Stimulated activated naive CD8-positive, alpha-beta T cell treated with anti-CD3 and anti-CD28 coated beads, Interleukin-15, Interleukin-2, amounts not matched to agents 100 U/mL and 50 U/mL, for 24 hours (primary cell): Measurements from ENCODE around the gene CCDC190.
"Not testable (repeated sequence)": the region's sequence is repeated elsewhere in the genome, so short reads cannot be mapped to it uniquely, and the experiment has no call there.

Source experiments
- ATAC-seq: fragments of 150-1000 bp; cut with Tn5 transposase; one replicate; pipeline ENCODE4 v1.10.0; 2021
- DNase-seq: peaks from one replicate; pipeline ENCODE4 v3.0.0; 2021

CCDC190 gene

GRCh38 chr1:162877412-162877811, 16.4 kb upstream of the CCDC190 start:
- no peak for DNase-seq
- ATAC-seq, result no peak

- no peak for ATAC-seq
- no peak for DNase-seq
These were observed 15.8 kb upstream of the CCDC190 start for GRCh38 chr1:162876751-162877150.

GRCh38 chr1:162873671-162874666, 13.0 kb upstream of the CCDC190 start:
- DNase-seq, result no peak
- ATAC-seq, result no peak

GRCh38 chr1:162872981-162873380, 12.0 kb upstream of the CCDC190 start:
- ATAC-seq (no peak), DNase-seq (no peak)

- ATAC-seq, DNase-seq: not testable (repeated sequence)
These were observed 10.4 kb upstream of the CCDC190 start for GRCh38 chr1:162871417-162871816.

- ATAC-seq (no peak), DNase-seq (no peak)
These were observed 8.0 kb upstream of the CCDC190 start for GRCh38 chr1:162868972-162869371.

GRCh38 chr1:162861625-162862024, 650 bp upstream of the CCDC190 start:
- no peak for DNase-seq
- ATAC-seq, result no peak

GRCh38 chr1:162859191-162859590, 1.8 kb downstream of the CCDC190 start:
- DNase-seq (no peak), ATAC-seq (no peak)

GRCh38 chr1:162857850-162858249, 3.1 kb downstream of the CCDC190 start:
- DNase-seq, result no peak
- ATAC-seq, result no peak

GRCh38 chr1:162856260-162856659, 4.7 kb downstream of the CCDC190 start:
- ATAC-seq (no peak), DNase-seq (no peak)

GRCh38 chr1:162855461-162856150, 5.4 kb downstream of the CCDC190 start:
- DNase-seq, result no peak
- no peak for ATAC-seq

- peak; percentile 72 for ATAC-seq
- DNase-seq, result peak; percentile 60
These were observed 6.6 kb downstream of the CCDC190 start for GRCh38 chr1:162854245-162854882.

GRCh38 chr1:162851341-162851740, 9.6 kb downstream of the CCDC190 start:
- no peak for ATAC-seq
- no peak for DNase-seq

- ATAC-seq, result no peak
- DNase-seq, result no peak
These were observed 11.3 kb downstream of the CCDC190 start for GRCh38 chr1:162849711-162850110.

GRCh38 chr1:162847839-162848453, 13.0 kb downstream of the CCDC190 start:
- no peak for ATAC-seq
- peak; percentile 87 for DNase-seq

GRCh38 chr1:162846256-162847212, 14.4 kb downstream of the CCDC190 start:
- ATAC-seq (no peak), DNase-seq (no peak)

GRCh38 chr1:162844153-162844552, 16.8 kb downstream of the CCDC190 start:
- ATAC-seq (no peak), DNase-seq (no peak)

GRCh38 chr1:162840250-162840839, 20.6 kb downstream of the CCDC190 start:
- no peak for DNase-seq
- no peak for ATAC-seq

GRCh38 chr1:162838863-162839262, 22.1 kb downstream of the CCDC190 start:
- DNase-seq, result no peak
- no peak for ATAC-seq

- no peak for DNase-seq
These were observed 25.6 kb downstream of the CCDC190 start for GRCh38 chr1:162835157-162835899.

More at GRCh38 chr1:162835157-162835899, 25.6 kb downstream of the CCDC190 start:
- ATAC-seq, result peak; percentile 95
